Measurements from ENCODE around the gene REV3L. TPM values are rescaled to one million over a fixed set of nuclear protein-coding genes. Genes with fewer than 3 reads are reported as not detected.

Gene REV3L
- total and polyA plus RNA-seq, 12 donors: 5.6 to 25.8 (median 13.9) TPM

DNA sequence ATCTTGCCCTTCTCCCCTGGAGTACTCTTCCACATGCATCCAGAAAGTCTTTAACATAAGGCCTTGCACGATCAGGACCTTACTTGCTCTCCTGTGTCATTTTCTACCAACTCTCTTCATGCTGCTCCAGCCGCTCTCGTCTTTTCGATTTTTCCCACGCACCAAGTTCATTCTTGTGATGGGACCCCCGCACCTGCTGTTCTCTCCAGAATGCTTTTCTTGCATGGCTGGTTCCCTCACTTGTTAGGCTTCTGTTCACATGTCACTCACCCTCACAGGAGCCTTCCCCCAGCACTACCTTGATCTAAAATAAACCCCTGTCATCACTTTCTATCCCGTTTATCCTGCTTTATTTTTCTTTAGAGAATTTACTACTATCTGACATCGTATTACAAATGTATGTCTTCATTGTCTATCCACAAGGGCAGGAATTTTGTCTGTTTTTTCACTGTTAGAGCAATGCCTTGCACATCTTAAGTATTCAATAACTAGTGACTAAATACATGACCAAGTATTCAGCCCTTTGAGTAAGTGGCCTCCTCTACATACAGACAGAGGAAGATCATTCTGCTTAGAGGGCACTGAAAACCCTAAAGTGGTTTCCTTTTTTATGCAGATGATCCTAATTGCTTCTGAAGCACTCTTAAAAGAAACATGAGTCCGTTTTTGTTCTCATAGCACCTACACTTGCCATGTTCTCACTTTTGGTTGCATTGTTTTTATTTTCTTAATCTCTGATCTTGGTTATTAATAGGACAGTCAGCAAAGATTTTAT is 228.8 kb downstream of the REV3L start:
- Histone ChIP-seq H3K4me3 (no peak overlapping the region), H3K27me3 (peaks cover 0 to 20% (median 2%) of the 10 kb centered on the region in 7 donors), H3K9me3 (no peaks in the 10 kb centered on the region), H3K36me3 (no peaks in the 10 kb centered on the region), H3K27ac (no peak overlapping the region), H3K4me1 (peaks cover 0 to 6% (median 4%) of the 10 kb centered on the region in 9 donors)
- TF ChIP-seq, protein P1, sequence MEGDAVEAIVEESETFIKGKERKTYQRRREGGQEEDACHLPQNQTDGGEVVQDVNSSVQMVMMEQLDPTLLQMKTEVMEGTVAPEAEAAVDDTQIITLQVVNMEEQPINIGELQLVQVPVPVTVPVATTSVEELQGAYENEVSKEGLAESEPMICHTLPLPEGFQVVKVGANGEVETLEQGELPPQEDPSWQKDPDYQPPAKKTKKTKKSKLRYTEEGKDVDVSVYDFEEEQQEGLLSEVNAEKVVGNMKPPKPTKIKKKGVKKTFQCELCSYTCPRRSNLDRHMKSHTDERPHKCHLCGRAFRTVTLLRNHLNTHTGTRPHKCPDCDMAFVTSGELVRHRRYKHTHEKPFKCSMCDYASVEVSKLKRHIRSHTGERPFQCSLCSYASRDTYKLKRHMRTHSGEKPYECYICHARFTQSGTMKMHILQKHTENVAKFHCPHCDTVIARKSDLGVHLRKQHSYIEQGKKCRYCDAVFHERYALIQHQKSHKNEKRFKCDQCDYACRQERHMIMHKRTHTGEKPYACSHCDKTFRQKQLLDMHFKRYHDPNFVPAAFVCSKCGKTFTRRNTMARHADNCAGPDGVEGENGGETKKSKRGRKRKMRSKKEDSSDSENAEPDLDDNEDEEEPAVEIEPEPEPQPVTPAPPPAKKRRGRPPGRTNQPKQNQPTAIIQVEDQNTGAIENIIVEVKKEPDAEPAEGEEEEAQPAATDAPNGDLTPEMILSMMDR (IDR thresholded peaks at IDR 0.05): no peak
- intact Hi-C loops (cut with DNase I): loop anchor here in 4 of 10 donors (5.0 to 10.0 kb wide), 4 partner anchors 197 to 791 kb away; partner anchors contain the start of gene REV3L (in 1 of the 4)
- ATAC-seq (no peak), DNase-seq (no peak)
- 66 to 71% methylated on average over 9 of the region's 9 CpGs for WGBS, 2 donors

GRCh38 chr6:111252726-111253125 is 230.3 kb downstream of the REV3L start:
- no peaks in the 10 kb centered on the region for H3K36me3 ChIP-seq
- ATAC-seq: no peak
- no peak overlapping the region for H3K4me3 ChIP-seq
- no peaks in the 10 kb centered on the region for H3K9me3 ChIP-seq
- DNase-seq: no peak
- peaks cover 0 to 20% (median 2%) of the 10 kb centered on the region in 7 donors for H3K27me3 ChIP-seq
- TF ChIP-seq, protein P1 (IDR thresholded peaks at IDR 0.05): no peak
- intact Hi-C loops (cut with DNase I): loop anchor here in 4 of 10 donors (5.0 to 10.0 kb wide), 4 partner anchors 195 to 792 kb away; partner anchors contain the start of gene REV3L (in 1 of the 4)
- no peaks in the 10 kb centered on the region for H3K4me1 ChIP-seq
- 85% methylated on average over 3 of the region's 3 CpGs for WGBS, 2 donors
- no peak overlapping the region for H3K27ac ChIP-seq

- ATAC-seq (peak in 2 of 8 donors; percentile 25 to 28), DNase-seq (no peak)
- WGBS, 2 donors: 43 to 58% methylated on average over 4 of the region's 4 CpGs
- TF ChIP-seq, protein P1 (IDR thresholded peaks at IDR 0.05): no peak
- peaks cover 0 to 12% (median 2%) of the 10 kb centered on the region in 7 donors for H3K27me3 ChIP-seq
- H3K27ac ChIP-seq: no peak overlapping the region
- H3K9me3 ChIP-seq: no peaks in the 10 kb centered on the region
- H3K36me3 ChIP-seq: no peaks in the 10 kb centered on the region
- intact Hi-C loops (cut with DNase I): loop anchor here in 4 of 10 donors (5.0 to 10.0 kb wide), 4 partner anchors 194 to 794 kb away; partner anchors contain the start of gene REV3L (in 1 of the 4)
- H3K4me1 ChIP-seq: no peaks in the 10 kb centered on the region
- no peak overlapping the region for H3K4me3 ChIP-seq
These were observed 232.1 kb downstream of the REV3L start for GRCh38 chr6:111250791-111251354.

Other genes with a start within 250 kb of the REV3L start
- 10 to 100 TPM in 8 of 10 donors, 1 to 10 TPM in 2; 9.7 to 18.0 (median 11.8) TPM for gene TRAF3IP2, start 122.7 kb upstream of the REV3L start, total RNA-seq
- gene TRAF3IP2, start 122.7 kb upstream of the REV3L start, polyA plus RNA-seq: 10 to 100 TPM; 12.5 to 19.8 TPM